Astrocyte (in vitro differentiated cells and primary cell): ENCODE results near the gene CYP21A2. TPM values are rescaled to one million over a fixed set of nuclear protein-coding genes. Genes with fewer than 3 reads are reported as not detected.
"Not testable (repeated sequence)": the region's sequence is repeated elsewhere in the genome, so short reads cannot be mapped to it uniquely, and the experiment has no call there.

Source experiments
- DNase-seq: peaks from one replicate; pipeline ENCODE4 v3.0.0-alpha.2; 2010; ENCODE audit warnings: low read depth
- FAIRE-seq: peaks from 2 replicates; lab custom pipeline; 2011; peaks lifted over from hg19 to GRCh38; lab: Jason Lieb, UNC
- H2AFZ ChIP-seq: 2 replicates; pipeline ENCODE4 v1.6.0; 2012; ENCODE audit warnings: low read depth, low read length, inconsistent platforms
- H3K27ac ChIP-seq: 2 replicates; pipeline ENCODE4 v1.5.1; 2011; ENCODE audit warnings: low read depth, low read length, inconsistent platforms
- H3K27me3 ChIP-seq: 2 replicates; pipeline ENCODE4 v1.6.0; 2011; ENCODE audit warnings: low read length, inconsistent platforms; ENCODE audit not compliant: insufficient read depth
- H3K36me3 ChIP-seq: 2 replicates; pipeline ENCODE4 v1.5.1; 2011; ENCODE audit warnings: low read length, inconsistent platforms; ENCODE audit not compliant: insufficient read depth
- H3K4me1 ChIP-seq: 2 replicates; pipeline ENCODE4 v1.5.1; 2011; ENCODE audit warnings: low read length, inconsistent platforms; ENCODE audit not compliant: insufficient read depth
- H3K4me2 ChIP-seq: 2 replicates; pipeline ENCODE4 v1.6.0; 2012; ENCODE audit warnings: low read length, inconsistent platforms
- H3K4me3 ChIP-seq: 2 replicates; pipeline ENCODE4 v1.5.1; 2011; ENCODE audit warnings: low read depth, mild to moderate bottlenecking, low read length, inconsistent platforms; ENCODE audit not compliant: insufficient read depth
- H3K79me2 ChIP-seq: 2 replicates; pipeline ENCODE4 v1.6.0; 2012; ENCODE audit warnings: mild to moderate bottlenecking, low read length, inconsistent platforms; ENCODE audit not compliant: insufficient read depth
- H3K9ac ChIP-seq: 2 replicates; pipeline ENCODE4 v1.6.0; 2012; ENCODE audit warnings: mild to moderate bottlenecking, low read length, inconsistent platforms
- H3K9me3 ChIP-seq: 2 replicates; pipeline ENCODE4 v1.5.1; 2012; ENCODE audit warnings: low read depth, mild to moderate bottlenecking, low read length, inconsistent platforms; ENCODE audit not compliant: insufficient read depth
- H4K20me1 ChIP-seq: 2 replicates; pipeline ENCODE4 v1.6.0; 2012; ENCODE audit warnings: low read length, inconsistent platforms; ENCODE audit not compliant: insufficient read depth
- H3K27ac Mint-ChIP-seq: one replicate; pipeline ENCODE4 v1.8.0; 2021; ENCODE audit warnings: mild to moderate bottlenecking, mixed read lengths; ENCODE audit not compliant: unreplicated experiment
- H3K27me3 Mint-ChIP-seq: one replicate; pipeline ENCODE4 v1.8.0; 2021; ENCODE audit warnings: low read depth, mixed read lengths; ENCODE audit not compliant: unreplicated experiment
- H3K36me3 Mint-ChIP-seq: one replicate; pipeline ENCODE4 v1.8.0; 2021; ENCODE audit warnings: low read depth, mixed read lengths; ENCODE audit not compliant: unreplicated experiment
- H3K4me1 Mint-ChIP-seq: one replicate; pipeline ENCODE4 v1.8.0; 2021; ENCODE audit warnings: low read depth, mixed read lengths; ENCODE audit not compliant: unreplicated experiment
- H3K4me3 Mint-ChIP-seq: one replicate; pipeline ENCODE4 v1.8.0; 2021; ENCODE audit warnings: mild to moderate bottlenecking, moderate library complexity, mixed read lengths; ENCODE audit not compliant: unreplicated experiment
- H3K9me3 Mint-ChIP-seq: one replicate; pipeline ENCODE4 v1.8.0; 2021; ENCODE audit warnings: mild to moderate bottlenecking, mixed read lengths; ENCODE audit not compliant: unreplicated experiment
- total RNA-seq: library from RNA; stranded (reverse); gene quantifications from 2 replicates; pipeline ENCODE4 v1.2.1, GENCODE V29; 2021

CYP21A2 gene
- total RNA-seq, 1 donor from 2014 or later = 0.11 TPM

GRCh38 chr6:32003301-32003700 is 34.9 kb upstream of the CYP21A2 start:
- H3K27me3 ChIP-seq, H3K4me1 ChIP-seq, DNase-seq, H4K20me1 ChIP-seq, H3K9me3 ChIP-seq, H3K36me3 Mint-ChIP-seq, H3K9me3 Mint-ChIP-seq, H2AFZ ChIP-seq, H3K27ac Mint-ChIP-seq, H3K9ac ChIP-seq, H3K4me2 ChIP-seq, H3K79me2 ChIP-seq, H3K36me3 ChIP-seq, H3K4me3 Mint-ChIP-seq, H3K27me3 Mint-ChIP-seq, H3K27ac ChIP-seq, H3K4me3 ChIP-seq, FAIRE-seq, H3K4me1 Mint-ChIP-seq: not testable (repeated sequence)

DNA sequence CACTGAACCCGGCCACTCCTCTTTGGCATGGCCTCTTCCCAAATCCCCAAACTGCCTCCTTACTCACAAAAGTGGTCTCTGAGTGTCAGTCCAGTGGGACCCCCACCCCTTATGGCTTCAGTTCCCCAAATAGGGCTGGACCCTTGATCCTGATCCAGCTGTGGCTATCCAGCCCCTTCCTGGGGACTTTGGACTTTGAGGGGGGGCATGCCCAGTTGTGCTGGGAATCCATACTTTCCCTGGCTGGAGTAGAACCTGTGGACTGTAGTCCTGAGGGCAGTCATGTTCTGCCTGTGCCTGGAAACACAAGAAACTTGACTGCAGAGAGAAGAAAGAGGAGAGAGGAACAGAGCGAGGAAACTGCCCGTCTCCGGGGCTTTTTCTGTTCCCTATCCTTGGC is 33.8 kb upstream of the CYP21A2 start:
- not testable (repeated sequence) for H3K27ac Mint-ChIP-seq, H3K4me3 Mint-ChIP-seq, H3K9me3 Mint-ChIP-seq, H3K79me2 ChIP-seq, H3K9ac ChIP-seq, H3K4me1 Mint-ChIP-seq, H4K20me1 ChIP-seq, H3K4me3 ChIP-seq, H3K9me3 ChIP-seq, H3K36me3 Mint-ChIP-seq, H3K4me1 ChIP-seq, H3K27ac ChIP-seq, H3K4me2 ChIP-seq, H3K36me3 ChIP-seq, H3K27me3 ChIP-seq, H3K27me3 Mint-ChIP-seq, DNase-seq, H2AFZ ChIP-seq, FAIRE-seq

DNA sequence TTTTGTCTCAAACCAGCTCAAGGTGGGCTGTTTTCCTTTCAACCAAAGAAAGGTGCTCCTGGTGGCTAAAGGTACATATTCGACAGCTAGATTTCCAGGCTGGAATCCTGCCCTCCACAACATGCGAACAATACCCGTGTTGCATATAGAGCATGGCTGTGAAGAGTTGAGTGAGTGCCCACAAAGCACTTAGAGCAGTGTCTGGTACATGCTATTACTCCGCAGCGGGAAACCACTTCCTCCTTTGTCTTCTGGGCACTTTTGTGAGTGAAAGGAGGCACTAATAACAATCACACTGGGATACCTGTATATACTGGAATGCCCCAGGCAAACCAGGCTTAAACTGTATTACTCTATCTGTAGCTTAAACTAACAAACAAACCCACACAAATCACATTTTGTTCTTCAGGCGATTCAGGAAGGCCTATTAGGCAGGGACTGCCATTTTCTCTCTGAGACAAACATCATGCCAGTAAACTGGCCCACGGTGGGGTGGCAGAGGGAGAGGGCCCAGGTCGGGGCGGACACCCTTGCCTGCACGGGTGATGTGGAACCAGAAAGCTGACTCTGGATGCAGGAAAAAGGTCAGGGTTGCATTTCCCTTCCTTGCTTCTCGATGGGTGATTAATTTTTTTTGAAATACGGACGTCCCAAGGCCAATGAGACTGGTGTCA is 33.2 kb upstream of the CYP21A2 start:
- not testable (repeated sequence) for H3K27ac ChIP-seq, FAIRE-seq, H3K79me2 ChIP-seq, H3K36me3 Mint-ChIP-seq, DNase-seq, H3K9ac ChIP-seq, H3K27ac Mint-ChIP-seq, H3K9me3 Mint-ChIP-seq, H3K4me1 Mint-ChIP-seq, H3K4me3 Mint-ChIP-seq, H3K4me2 ChIP-seq, H2AFZ ChIP-seq, H3K27me3 ChIP-seq, H3K9me3 ChIP-seq, H3K4me3 ChIP-seq, H3K27me3 Mint-ChIP-seq, H3K36me3 ChIP-seq, H3K4me1 ChIP-seq, H4K20me1 ChIP-seq

- H3K27ac Mint-ChIP-seq, H3K9ac ChIP-seq, H3K4me1 Mint-ChIP-seq, H3K4me1 ChIP-seq, H3K9me3 Mint-ChIP-seq, H3K4me3 ChIP-seq, H3K4me3 Mint-ChIP-seq, H3K79me2 ChIP-seq, H3K36me3 ChIP-seq, H3K27ac ChIP-seq, DNase-seq, H3K27me3 Mint-ChIP-seq, H3K4me2 ChIP-seq, H3K36me3 Mint-ChIP-seq, H3K9me3 ChIP-seq, H3K27me3 ChIP-seq, FAIRE-seq, H2AFZ ChIP-seq, H4K20me1 ChIP-seq: not testable (repeated sequence)
Observed at GRCh38 chr6:32005538-32005880, 32.7 kb upstream of the CYP21A2 start.

- H3K4me1 Mint-ChIP-seq, DNase-seq, H3K27ac Mint-ChIP-seq, H3K27me3 Mint-ChIP-seq, H3K9me3 Mint-ChIP-seq, H3K36me3 Mint-ChIP-seq, H3K4me3 ChIP-seq, FAIRE-seq, H3K27ac ChIP-seq, H3K4me3 Mint-ChIP-seq, H3K9ac ChIP-seq, H3K79me2 ChIP-seq, H4K20me1 ChIP-seq, H3K36me3 ChIP-seq, H3K27me3 ChIP-seq, H3K4me2 ChIP-seq, H2AFZ ChIP-seq, H3K4me1 ChIP-seq, H3K9me3 ChIP-seq: not testable (repeated sequence)
Observed at GRCh38 chr6:32005991-32006529, 32.2 kb upstream of the CYP21A2 start.

DNA sequence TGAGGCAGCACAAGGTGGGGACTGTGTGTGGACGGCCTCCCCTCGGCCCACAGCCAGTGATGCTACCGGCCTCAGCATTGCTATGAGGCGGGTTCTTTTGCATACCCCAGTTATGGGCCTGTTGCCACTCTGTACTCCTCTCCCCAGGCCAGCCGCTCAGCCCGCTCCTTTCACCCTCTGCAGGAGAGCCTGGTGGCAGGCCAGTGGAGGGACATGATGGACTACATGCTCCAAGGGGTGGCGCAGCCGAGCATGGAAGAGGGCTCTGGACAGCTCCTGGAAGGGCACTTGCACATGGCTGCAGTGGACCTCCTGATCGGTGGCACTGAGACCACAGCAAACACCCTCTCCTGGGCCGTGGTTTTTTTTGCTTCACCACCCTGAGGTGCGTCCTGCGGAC is 31.1 kb upstream of the CYP21A2 start:
- H3K4me1 ChIP-seq, H3K9me3 Mint-ChIP-seq, H3K27ac ChIP-seq, H4K20me1 ChIP-seq, H3K9ac ChIP-seq, H3K4me1 Mint-ChIP-seq, H3K36me3 Mint-ChIP-seq, H3K4me3 Mint-ChIP-seq, H3K27ac Mint-ChIP-seq, H3K9me3 ChIP-seq, DNase-seq, H3K27me3 ChIP-seq, FAIRE-seq, H3K27me3 Mint-ChIP-seq, H2AFZ ChIP-seq, H3K79me2 ChIP-seq, H3K4me3 ChIP-seq, H3K4me2 ChIP-seq, H3K36me3 ChIP-seq: not testable (repeated sequence)
